HepG2 (cell line): ENCODE measurements around the gene PROCR. TPM values are rescaled to one million over a fixed set of nuclear protein-coding genes. Genes with fewer than 3 reads are reported as not detected.

ENCODE experiments used
- ATF4 ChIP-seq, 2 experiments: fragments of 450-650 bp in 1 of 2; sonication (generic) in 1 of 2; formaldehyde crosslinking; IDR thresholded peaks; 2 replicates each; pipeline versions ENCODE4 v1.5.0 to v1.8.0; 2020 to 2022; ENCODE audit warnings: mild to moderate bottlenecking in 1 of 2, missing genetic modification reagents in 1 of 2
- BCL6 ChIP-seq: IDR thresholded peaks from 2 replicates; pipeline ENCODE4 v1.6.1; 2016; ENCODE audit warnings: missing genetic modification reagents, missing compliant biosample characterization
- GTF3A ChIP-seq: sonication (generic); formaldehyde crosslinking; conservative IDR thresholded peaks from 2 replicates; pipeline ENCODE4 v1.4.0; 2020; ENCODE audit warnings: mild to moderate bottlenecking, missing genetic modification reagents
- MEIS1 ChIP-seq: sonication (generic); formaldehyde crosslinking; IDR thresholded peaks from 2 replicates; pipeline ENCODE4 v1.9.0; 2021; ENCODE audit warnings: mild to moderate bottlenecking, missing genetic modification reagents, moderate library complexity, borderline replicate concordance
- PCBP1 ChIP-seq: fragments of 200-400 bp; formaldehyde crosslinking; IDR thresholded peaks from 2 replicates; pipeline ENCODE4 v1.6.1; 2017; ENCODE audit warnings: mild to moderate bottlenecking, low read depth, low read length, borderline replicate concordance
- POLR2G ChIP-seq: fragments of 200-400 bp; formaldehyde crosslinking; IDR thresholded peaks from 2 replicates; pipeline ENCODE4 v1.6.1; 2018; ENCODE audit warnings: mild to moderate bottlenecking, low read depth, low read length, moderate library complexity
- PRDM10 ChIP-seq: sonication (generic); formaldehyde crosslinking; IDR thresholded peaks from 2 replicates; pipeline ENCODE4 v1.4.0; 2020; ENCODE audit warnings: low read depth, missing genetic modification reagents
- REXO4 ChIP-seq: sonication (generic); formaldehyde crosslinking; IDR thresholded peaks from 2 replicates; pipeline ENCODE4 v1.8.0; 2022; ENCODE audit warnings: missing genetic modification reagents, mild to moderate bottlenecking, borderline replicate concordance
- TRIM22 ChIP-seq: fragments of 450-650 bp; IDR thresholded peaks from 2 replicates; pipeline ENCODE4 v1.6.1; 2017
- U2AF2 ChIP-seq: fragments of 200-400 bp; formaldehyde crosslinking; IDR thresholded peaks from 2 replicates; pipeline ENCODE4 v1.6.1; 2017; ENCODE audit warnings: low read depth, mild to moderate bottlenecking, low read length
- ZBTB34 ChIP-seq: sonication (generic); formaldehyde crosslinking; IDR thresholded peaks from 2 replicates; pipeline ENCODE4 v1.8.0; 2022; ENCODE audit warnings: mild to moderate bottlenecking, missing genetic modification reagents
- ZNF331 ChIP-seq: sonication (generic); formaldehyde crosslinking; IDR thresholded peaks from 2 replicates; pipeline ENCODE4 v1.4.0; 2020; ENCODE audit warnings: missing genetic modification reagents
- ZNF362 ChIP-seq: sonication (generic); formaldehyde crosslinking; IDR thresholded peaks from 2 replicates; pipeline ENCODE4 v1.4.0; 2020; ENCODE audit warnings: missing genetic modification reagents, mild to moderate bottlenecking, borderline replicate concordance
- ZNF468 ChIP-seq: sonication (generic); formaldehyde crosslinking; IDR thresholded peaks from 2 replicates; pipeline ENCODE4 v1.8.0; 2022; ENCODE audit warnings: mild to moderate bottlenecking, moderate library complexity, missing genetic modification reagents
- ZNF503 ChIP-seq: sonication (generic); formaldehyde crosslinking; IDR thresholded peaks from 2 replicates; pipeline ENCODE4 v1.4.0; 2020; ENCODE audit warnings: missing genetic modification reagents
- ZNF616 ChIP-seq: sonication (generic); formaldehyde crosslinking; IDR thresholded peaks from 2 replicates; pipeline ENCODE4 v1.5.0; 2020; ENCODE audit warnings: low read depth, mild to moderate bottlenecking, missing genetic modification reagents
- ZNF678 ChIP-seq: sonication (generic); formaldehyde crosslinking; IDR thresholded peaks from 2 replicates; pipeline ENCODE4 v1.4.0; 2020; ENCODE audit warnings: mild to moderate bottlenecking, missing genetic modification reagents
- polyA plus RNA-seq, 8 experiments: library from polyadenylated mRNA; depleted of rRNA in 3 of 8; stranded (reverse) in 7 of 8; unstranded in 1 of 8; fragments of >200 nt; fragmentation: Illumina TruSeq in 4 of 8; extraction: Trizol in 4 of 8; gene quantifications; 2 replicates each; pipeline versions ENCODE4 v1.2.1 to v1.2.3, GENCODE V29; 2011 to 2016; ENCODE audit warnings: low read depth in 4 of 8, missing spikeins in 1 of 8, mixed read lengths in 1 of 8; ENCODE audit not compliant: insufficient read depth in 1 of 8
- total RNA-seq, 5 experiments: library from RNA; depleted of rRNA; stranded (reverse); fragments of >200 nt; fragmentation: Illumina TruSeq; extraction: Trizol; gene quantifications; 2 replicates each; pipeline ENCODE4 v1.2.3, GENCODE V29; 2016; ENCODE audit warnings: low read depth in 1 of 5

Gene PROCR
- total and polyA plus RNA-seq, 2 of the 13 experiments (the other 11 are each of a cell fraction or from before 2014, with no cell fraction given) = 1.4 to 1.7 TPM

- peak; percentile 95; the same call in 1 of the 2 replicates for TF ChIP-seq PCBP1
- TF ChIP-seq PRDM10 (CRISPR knock-in tag) = peak; percentile 75; the same call in 1 of the 2 replicates
- peak; percentile 46 for TF ChIP-seq BCL6
- no peak for TF ChIP-seq REXO4 (CRISPR knock-in tag)
- TF ChIP-seq ZNF616 (CRISPR knock-in tag) = peak; percentile 76
- peak; percentile 83; the same call in 1 of the 2 replicates for TF ChIP-seq ZNF503 (CRISPR knock-in tag)
- TF ChIP-seq ZNF678 (CRISPR knock-in tag) = peak; percentile 87
- peak; percentile 95 for TF ChIP-seq POLR2G
- TF ChIP-seq GTF3A = peak; percentile 64; the same call in 1 of the 2 replicates
- peak; percentile 88; the same call in 1 of the 2 replicates for TF ChIP-seq ZBTB34 (CRISPR knock-in tag)
- peak; percentile 86 for TF ChIP-seq ZNF331 (CRISPR knock-in tag)
- TF ChIP-seq U2AF2 = no peak
- no peak for TF ChIP-seq TRIM22
- TF ChIP-seq ZNF468 (CRISPR knock-in tag) = no peak
- peak in 1 of 2 experiments; percentile 72; a peak in 2 of 4 replicates for TF ChIP-seq ATF4 (CRISPR knock-in tag; IDR thresholded peaks at IDR 0.05)
- peak; percentile 56; the same call in 1 of the 2 replicates for TF ChIP-seq ZNF362 (CRISPR knock-in tag)
- peak; percentile 87 for TF ChIP-seq MEIS1 (CRISPR knock-in tag)
Observed at GRCh38 chr20:35146920-35147574, 24.8 kb upstream of the PROCR start, which contains the start of gene EDEM2 (continued).
